Measurements from ENCODE around the gene LIFR. TPM values are rescaled to one million over a fixed set of nuclear protein-coding genes. Genes with fewer than 3 reads are reported as not detected.

LIFR gene
- total RNA-seq, 1 donor, result 39.8 TPM

- H3K4me3 ChIP-seq (ENCODE audit: insufficient read depth, low read length), result no peak overlapping the region
Measured at GRCh38 chr5:38534156-38534453, 22.3 kb downstream of the LIFR start.

GRCh38 chr5:38533286-38534155 lies 22.9 kb downstream of the LIFR start:
- H3K27me3 ChIP-seq (ENCODE audit: insufficient read depth, low read length), result no peaks in the 10 kb centered on the region
- peaks cover 57% of the 10 kb centered on the region for H3K79me2 ChIP-seq (ENCODE audit: insufficient read depth, low read length)
- no peak overlapping the region for H3K27ac ChIP-seq (ENCODE audit: low read depth, low read length)
- no peak for TF ChIP-seq CTCF (IDR thresholded peaks at IDR 0.05; ENCODE audit: extremely low read depth, low read depth, low read length)
- no peaks in the 10 kb centered on the region for H3K9me3 ChIP-seq (ENCODE audit: low read depth, low read length)
- no peaks in the 10 kb centered on the region for H3K36me3 ChIP-seq (ENCODE audit: insufficient read depth, low read length)
- no peak overlapping the region for H3K4me3 ChIP-seq (ENCODE audit: insufficient read depth, low read length)
- H3K4me2 ChIP-seq (ENCODE audit: insufficient read depth, low read length), result no peak overlapping the region
- H3K4me1 ChIP-seq (ENCODE audit: insufficient read depth, low read length), result no peaks in the 10 kb centered on the region
- DNase-seq (ENCODE audit: insufficient read length, low spot score, missing footprints), result no peak
- peaks cover 5% of the 10 kb centered on the region for H4K20me1 ChIP-seq (ENCODE audit: insufficient read depth, low read length)
- H2AFZ ChIP-seq (ENCODE audit: low read length), result no peak overlapping the region

More at GRCh38 chr5:38534156-38534453, 22.3 kb downstream of the LIFR start:
- H2AFZ ChIP-seq (ENCODE audit: low read length), result no peak overlapping the region
- no peak for DNase-seq (ENCODE audit: insufficient read length, low spot score, missing footprints)
- H3K4me1 ChIP-seq (ENCODE audit: insufficient read depth, low read length), result no peaks in the 10 kb centered on the region
- TF ChIP-seq CTCF (IDR thresholded peaks at IDR 0.05; ENCODE audit: extremely low read depth, low read depth, low read length), result no peak
- H3K27me3 ChIP-seq (ENCODE audit: insufficient read depth, low read length), result no peaks in the 10 kb centered on the region
- H3K9me3 ChIP-seq (ENCODE audit: low read depth, low read length), result no peaks in the 10 kb centered on the region
- H3K36me3 ChIP-seq (ENCODE audit: insufficient read depth, low read length), result no peaks in the 10 kb centered on the region
- H3K79me2 ChIP-seq (ENCODE audit: insufficient read depth, low read length), result peaks cover 60% of the 10 kb centered on the region
- H4K20me1 ChIP-seq (ENCODE audit: insufficient read depth, low read length), result peaks cover 5% of the 10 kb centered on the region
- H3K4me2 ChIP-seq (ENCODE audit: insufficient read depth, low read length), result no peak overlapping the region
- no peak overlapping the region for H3K27ac ChIP-seq (ENCODE audit: low read depth, low read length)

- no peak overlapping the region for H3K27ac ChIP-seq (ENCODE audit: low read depth, low read length)
- H3K27me3 ChIP-seq (ENCODE audit: insufficient read depth, low read length), result no peaks in the 10 kb centered on the region
- peaks cover 47% of the 10 kb centered on the region for H3K79me2 ChIP-seq (ENCODE audit: insufficient read depth, low read length)
- peaks cover 5% of the 10 kb centered on the region for H4K20me1 ChIP-seq (ENCODE audit: insufficient read depth, low read length)
- no peak for TF ChIP-seq CTCF (IDR thresholded peaks at IDR 0.05; ENCODE audit: extremely low read depth, low read depth, low read length)
- H3K4me3 ChIP-seq (ENCODE audit: insufficient read depth, low read length), result no peak overlapping the region
- no peak overlapping the region for H3K4me2 ChIP-seq (ENCODE audit: insufficient read depth, low read length)
- H2AFZ ChIP-seq (ENCODE audit: low read length), result no peak overlapping the region
- no peaks in the 10 kb centered on the region for H3K4me1 ChIP-seq (ENCODE audit: insufficient read depth, low read length)
- no peaks in the 10 kb centered on the region for H3K9me3 ChIP-seq (ENCODE audit: low read depth, low read length)
- H3K36me3 ChIP-seq (ENCODE audit: insufficient read depth, low read length), result no peaks in the 10 kb centered on the region
- DNase-seq (ENCODE audit: insufficient read length, low spot score, missing footprints), result no peak
Measured at GRCh38 chr5:38532165-38532669, 24.2 kb downstream of the LIFR start.

- no peak overlapping the region for H3K27ac ChIP-seq (ENCODE audit: low read depth, low read length)
- H3K4me1 ChIP-seq (ENCODE audit: insufficient read depth, low read length), result no peaks in the 10 kb centered on the region
- H3K27me3 ChIP-seq (ENCODE audit: insufficient read depth, low read length), result no peaks in the 10 kb centered on the region
- DNase-seq (ENCODE audit: insufficient read length, low spot score, missing footprints), result no peak
- peaks cover 42% of the 10 kb centered on the region for H3K79me2 ChIP-seq (ENCODE audit: insufficient read depth, low read length)
- H4K20me1 ChIP-seq (ENCODE audit: insufficient read depth, low read length), result peaks cover 5% of the 10 kb centered on the region
- H3K36me3 ChIP-seq (ENCODE audit: insufficient read depth, low read length), result no peaks in the 10 kb centered on the region
- H3K4me2 ChIP-seq (ENCODE audit: insufficient read depth, low read length), result no peak overlapping the region
- H2AFZ ChIP-seq (ENCODE audit: low read length), result no peak overlapping the region
- TF ChIP-seq CTCF (IDR thresholded peaks at IDR 0.05; ENCODE audit: extremely low read depth, low read depth, low read length), result no peak
- no peak overlapping the region for H3K4me3 ChIP-seq (ENCODE audit: insufficient read depth, low read length)
- no peaks in the 10 kb centered on the region for H3K9me3 ChIP-seq (ENCODE audit: low read depth, low read length)
Measured at GRCh38 chr5:38531518-38531917, 24.9 kb downstream of the LIFR start.

Data from osteoblast (primary cell).